Aorta (tissue), 5 donors: ENCODE measurements around the gene AMOTL1. TPM values are rescaled to one million over a fixed set of nuclear protein-coding genes. Genes with fewer than 3 reads are reported as not detected.

Experiments used
- ATAC-seq: fragments of 200-7000 bp; cut with Tn5 transposase; one replicate; pipeline ENCODE4 v1.9.1; 2022; ENCODE audit warnings: moderate library complexity; ENCODE audit not compliant: low FRiP score
- DNase-seq, 2 donors: peaks; one replicate each; pipeline ENCODE4 v3.0.0-alpha.2; 2020
- H3K27ac ChIP-seq, 2 donors: one replicate each; pipeline ENCODE4 v1.5.1; 2013; ENCODE audit warnings: low read length in 2 of 2, mild to moderate bottlenecking in 2 of 2, moderate library complexity in 2 of 2, control low read depth in 1 of 2, inconsistent platforms in 1 of 2, low read depth in 1 of 2
- H3K27me3 ChIP-seq, 2 donors: one replicate each; pipeline ENCODE4 v1.6.1; 2013; ENCODE audit warnings: control low read depth in 1 of 2, low read length in 1 of 2, mild to moderate bottlenecking in 1 of 2, moderate library complexity in 1 of 2; ENCODE audit not compliant: insufficient read depth in 2 of 2, control insufficient read depth in 1 of 2
- H3K36me3 ChIP-seq, 2 donors: one replicate each; pipeline ENCODE4 v1.6.1; 2013; ENCODE audit warnings: control low read depth in 1 of 2, low read length in 1 of 2, mild to moderate bottlenecking in 1 of 2; ENCODE audit not compliant: insufficient read depth in 2 of 2, control insufficient read depth in 1 of 2
- H3K4me1 ChIP-seq, 2 donors: one replicate each; pipeline ENCODE4 v1.6.1; 2013; ENCODE audit warnings: low read length in 2 of 2, control low read depth in 1 of 2, mild to moderate bottlenecking in 1 of 2, moderate library complexity in 1 of 2; ENCODE audit not compliant: insufficient read depth in 2 of 2, control insufficient read depth in 1 of 2
- H3K4me3 ChIP-seq, 2 donors: one replicate each; pipeline ENCODE4 v1.5.1; 2013; ENCODE audit warnings: low read length in 2 of 2, control low read depth in 1 of 2, mild to moderate bottlenecking in 1 of 2
- H3K9me3 ChIP-seq: one replicate; pipeline ENCODE4 v1.6.1; 2013; ENCODE audit warnings: mild to moderate bottlenecking, low read length; ENCODE audit not compliant: control insufficient read depth
- WGBS, 2 donors: extraction: QIAGEN DNeasy Blood & Tissue Kit; methylation state at CpG; one replicate each; pipeline ENCODE4 v1.1.7; 2013; 5-methylcytosine and 5-hydroxymethylcytosine counted together
- intact Hi-C, 2 donors: fragments of 100-400 bp; cut with DNase I; formaldehyde crosslinking; loops; one replicate each; pipeline versions ENCODE4 v1.14.2 to v1.15.0; 2022
- polyA plus RNA-seq, 2 donors: library from polyadenylated mRNA; stranded (reverse); fragments of 200-250 nt; gene quantifications; one replicate each; pipeline ENCODE4 v1.2.3, GENCODE V29; 2013
- total RNA-seq, 2 donors: library from RNA; stranded (reverse); fragmentation: NEBNext Ultra II Directional; extraction: Animal tissue kit (Norgen Biotek cat#: 25700); gene quantifications; one replicate each; pipeline ENCODE4 v1.2.1, GENCODE V29; 2021
- donor health status: healthy with polysubstance abuse.
- donor health status: Bipolar disorder and iron deficiency.
- donor health status: DM: no; HTN: no; CAD: no.
- donor health status: DM: no; HTN: no; CAD: no.
- donor health status: DM: yes; HTN: yes; CAD: no.

Gene AMOTL1
- total and polyA plus RNA-seq, 4 donors: 12.5 to 78.5 (median 39.6) TPM

DNA sequence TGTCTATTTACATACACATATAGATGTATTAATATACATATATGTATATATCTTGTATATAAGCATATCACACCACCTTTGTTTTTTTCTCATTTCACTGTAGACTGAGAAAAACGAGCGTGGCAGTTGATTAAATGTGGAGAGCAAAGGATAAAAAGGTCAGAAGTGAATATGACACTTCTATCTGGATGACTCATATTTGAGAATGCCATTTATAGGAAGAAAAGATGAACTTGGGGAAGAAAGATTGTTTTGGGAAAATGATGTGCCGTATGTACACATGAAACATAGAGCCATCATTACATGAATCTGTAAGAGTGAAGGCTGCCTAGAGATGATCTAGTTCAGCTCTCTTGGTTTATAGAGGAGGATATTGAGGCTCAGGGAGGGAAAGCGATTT is 28.7 kb downstream of the AMOTL1 start:
- H3K9me3 ChIP-seq: no peaks in the 10 kb centered on the region
- ATAC-seq (no peak), DNase-seq (no peak)
- H3K4me1 ChIP-seq: peaks cover 6 to 21% of the 10 kb centered on the region in 2 donors
- H3K27me3 ChIP-seq: no peaks in the 10 kb centered on the region
- no peak overlapping the region for H3K27ac ChIP-seq
- peaks cover 0 to 3% of the 10 kb centered on the region in 2 donors for H3K36me3 ChIP-seq
- 81% methylated on average over 4 of the region's 4 CpGs for WGBS, 2 donors
- H3K4me3 ChIP-seq: no peak overlapping the region
- intact Hi-C loops: loop anchor here in 1 of 2 donors (5.0 kb wide), 1 partner anchor 50 kb away; no protein-coding TSS in a partner anchor

DNA sequence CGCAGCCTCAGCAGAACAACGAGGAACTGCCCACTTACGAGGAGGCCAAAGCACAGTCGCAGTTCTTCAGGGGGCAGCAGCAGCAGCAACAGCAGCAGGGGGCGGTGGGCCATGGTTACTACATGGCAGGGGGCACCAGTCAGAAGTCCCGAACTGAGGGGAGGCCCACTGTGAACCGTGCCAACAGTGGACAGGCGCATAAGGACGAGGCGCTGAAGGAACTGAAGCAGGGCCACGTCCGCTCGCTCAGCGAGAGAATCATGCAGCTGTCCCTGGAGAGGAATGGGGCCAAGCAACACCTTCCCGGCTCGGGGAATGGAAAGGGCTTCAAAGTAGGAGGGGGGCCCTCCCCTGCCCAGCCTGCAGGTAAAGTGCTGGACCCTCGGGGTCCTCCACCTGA is 31.6 kb downstream of the AMOTL1 start:
- 87 to 89% methylated on average over 17 of the region's 17 CpGs for WGBS, 2 donors
- H3K27me3 ChIP-seq: no peaks in the 10 kb centered on the region
- intact Hi-C loops: loop anchor here in 1 of 2 donors (5.0 kb wide), 1 partner anchor 48 kb away; no protein-coding TSS in a partner anchor
- no peak for ATAC-seq
- no peak overlapping the region for H3K27ac ChIP-seq
- no peak for DNase-seq
- no peak overlapping the region for H3K4me3 ChIP-seq
- H3K9me3 ChIP-seq: no peaks in the 10 kb centered on the region
- peaks cover 5 to 15% of the 10 kb centered on the region in 2 donors for H3K4me1 ChIP-seq
- H3K36me3 ChIP-seq: peaks cover 0 to 3% of the 10 kb centered on the region in 2 donors

DNA sequence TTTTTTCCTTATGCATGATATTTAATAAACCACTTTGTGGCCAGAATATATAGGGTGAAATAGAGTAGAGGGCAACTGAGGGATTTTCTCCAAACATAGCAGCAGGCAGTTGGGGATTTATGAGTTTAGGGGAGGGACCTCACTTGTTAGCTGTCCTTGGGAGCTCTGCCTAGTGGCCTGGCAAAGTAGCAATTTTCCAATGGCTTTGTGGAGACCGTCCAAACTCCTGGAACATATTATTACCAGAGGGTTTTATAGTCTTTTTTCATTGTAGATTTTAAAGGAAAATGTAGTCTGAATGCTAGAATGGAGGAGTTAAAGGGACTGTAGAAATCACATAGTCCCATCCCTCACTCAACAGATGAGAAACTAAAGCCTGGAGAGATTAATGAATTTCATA is 32.3 kb downstream of the AMOTL1 start:
- Histone ChIP-seq H3K36me3 (peaks cover 0 to 3% of the 10 kb centered on the region in 2 donors), H3K9me3 (no peaks in the 10 kb centered on the region), H3K4me3 (no peak overlapping the region), H3K4me1 (peaks cover 5 to 15% of the 10 kb centered on the region in 2 donors), H3K27me3 (no peaks in the 10 kb centered on the region), H3K27ac (peak overlapping the region; percentile 71 to 80)
- 3 to 7% methylated on average over 1 of the region's 1 CpG for WGBS, 2 donors
- DNase-seq: peak; percentile 54 to 80
- peak; percentile 80 for ATAC-seq
- intact Hi-C loops: no loop called here

- ATAC-seq: no peak
- intact Hi-C loops: no loop called here
- Histone ChIP-seq H3K4me3 (no peak overlapping the region), H3K36me3 (peaks cover 0 to 3% of the 10 kb centered on the region in 2 donors), H3K27me3 (no peaks in the 10 kb centered on the region), H3K27ac (peak overlapping the region in 1 of 2 donors; percentile 58), H3K9me3 (no peaks in the 10 kb centered on the region), H3K4me1 (peaks cover 9 to 20% of the 10 kb centered on the region in 2 donors)
- 42 to 43% methylated on average over 4 of the region's 4 CpGs for WGBS, 2 donors
- no peak for DNase-seq
Measured at GRCh38 chr11:94801866-94802460, 33.8 kb downstream of the AMOTL1 start.

DNA sequence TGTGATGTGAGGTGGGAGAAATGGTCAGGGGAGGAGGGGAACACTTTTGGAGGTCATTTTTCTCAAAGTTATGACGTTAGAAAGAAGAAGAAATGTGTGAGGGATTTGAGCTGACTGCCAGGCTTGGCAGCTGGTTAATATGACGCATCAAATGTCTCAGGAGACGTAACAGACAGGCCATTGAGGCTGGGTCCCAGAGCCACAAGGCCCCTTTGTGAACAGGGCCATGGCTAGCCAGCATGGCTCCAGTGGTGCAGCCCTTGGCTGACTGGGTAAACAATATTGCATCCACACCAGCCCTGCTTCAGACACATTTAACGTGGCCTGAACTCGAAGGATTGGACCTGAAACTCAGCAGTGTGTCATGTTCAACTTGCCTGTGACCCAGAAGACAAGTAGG is 34.3 kb downstream of the AMOTL1 start:
- ATAC-seq: no peak
- Histone ChIP-seq H3K36me3 (peaks cover 0 to 3% of the 10 kb centered on the region in 2 donors), H3K4me3 (no peak overlapping the region), H3K4me1 (peaks cover 9 to 20% of the 10 kb centered on the region in 2 donors), H3K27me3 (no peaks in the 10 kb centered on the region), H3K27ac (peak overlapping the region in 1 of 2 donors; percentile 58), H3K9me3 (no peaks in the 10 kb centered on the region)
- WGBS, 2 donors: 67 to 71% methylated on average over 5 of the region's 5 CpGs
- intact Hi-C loops: no loop called here
- DNase-seq: no peak

- Histone ChIP-seq H3K4me1 (peaks cover 9 to 20% of the 10 kb centered on the region in 2 donors), H3K4me3 (no peak overlapping the region)
Measured at GRCh38 chr11:94803491-94803890, 35.3 kb downstream of the AMOTL1 start.

GRCh38 chr11:94804874-94805273 is 36.7 kb downstream of the AMOTL1 start:
- H3K27me3 ChIP-seq: no peaks in the 10 kb centered on the region
- DNase-seq: no peak
- H3K36me3 ChIP-seq: no peaks in the 10 kb centered on the region
- H3K9me3 ChIP-seq: no peaks in the 10 kb centered on the region
- no peak overlapping the region for H3K4me3 ChIP-seq
- no peak for ATAC-seq
- peaks cover 9 to 20% of the 10 kb centered on the region in 2 donors for H3K4me1 ChIP-seq
- intact Hi-C loops: no loop called here
- H3K27ac ChIP-seq: no peak overlapping the region
- WGBS, 2 donors: 72 to 74% methylated on average over 4 of the region's 4 CpGs

More at GRCh38 chr11:94803491-94803890, 35.3 kb downstream of the AMOTL1 start:
- H3K9me3 ChIP-seq: no peaks in the 10 kb centered on the region
- intact Hi-C loops: no loop called here
- no peak for ATAC-seq
- H3K36me3 ChIP-seq: peaks cover 0 to 3% of the 10 kb centered on the region in 2 donors
- H3K27me3 ChIP-seq: no peaks in the 10 kb centered on the region
- no peak overlapping the region for H3K27ac ChIP-seq
- DNase-seq: no peak

DNA sequence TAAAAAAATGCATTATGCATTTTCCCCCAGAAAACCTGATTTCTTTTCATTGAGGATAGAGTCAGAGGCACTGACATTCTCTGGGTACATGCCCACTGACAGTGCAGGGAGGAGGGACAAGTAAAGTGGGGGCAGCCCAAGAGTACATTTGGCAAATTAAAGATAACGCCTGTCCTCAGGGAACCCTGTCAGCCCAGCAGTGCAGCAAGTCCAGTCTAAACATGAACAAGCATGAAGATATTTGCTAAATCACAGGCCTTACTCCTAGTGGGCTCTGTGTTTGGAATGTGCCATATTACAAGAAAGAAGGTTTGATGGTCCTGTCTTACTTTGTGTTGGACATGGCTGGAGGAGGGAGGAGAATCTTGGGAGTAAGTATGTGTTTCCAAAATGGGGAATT is 37.9 kb downstream of the AMOTL1 start:
- H3K9me3 ChIP-seq: no peaks in the 10 kb centered on the region

DNA sequence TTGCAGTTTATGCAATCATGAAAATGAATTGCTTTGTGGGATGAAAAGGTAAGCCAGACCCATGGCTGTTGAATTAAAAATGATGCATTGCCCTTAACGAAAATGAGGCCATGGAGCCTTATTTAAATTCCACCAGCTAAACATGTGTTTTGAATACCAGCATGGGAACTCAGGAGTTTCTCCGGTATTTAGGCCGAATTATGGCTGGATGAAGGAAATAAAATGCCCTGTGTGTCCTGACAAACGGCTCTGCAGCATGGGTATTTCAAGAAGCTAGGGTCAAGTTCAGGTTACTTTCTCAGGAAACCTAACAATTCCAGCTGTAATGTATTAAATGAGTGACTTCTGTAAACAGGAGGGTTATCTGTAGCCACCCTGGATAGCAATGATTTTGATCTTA is 38.3 kb downstream of the AMOTL1 start:
- WGBS, 2 donors: 10 to 18% methylated on average over 4 of the region's 4 CpGs
- Histone ChIP-seq H3K9me3 (no peaks in the 10 kb centered on the region), H3K4me3 (no peak overlapping the region), H3K4me1 (peaks cover 5 to 16% of the 10 kb centered on the region in 2 donors), H3K36me3 (no peaks in the 10 kb centered on the region), H3K27ac (peak overlapping the region in 1 of 2 donors; percentile 7), H3K27me3 (no peaks in the 10 kb centered on the region)
- intact Hi-C loops: no loop called here
- DNase-seq (no peak), ATAC-seq (no peak)

More for the DNA sequence above, 37.9 kb downstream of the AMOTL1 start:
- intact Hi-C loops: no loop called here
- 0 to 8% methylated on average over 1 of the region's 1 CpG for WGBS, 2 donors
- H3K4me3 ChIP-seq: no peak overlapping the region
- peaks cover 5 to 18% of the 10 kb centered on the region in 2 donors for H3K4me1 ChIP-seq
- no peaks in the 10 kb centered on the region for H3K36me3 ChIP-seq
- no peak for ATAC-seq
- H3K27ac ChIP-seq: peak overlapping the region in 1 of 2 donors; percentile 51
- DNase-seq: no peak
- H3K27me3 ChIP-seq: no peaks in the 10 kb centered on the region
